Stimulated activated CD4-positive, alpha-beta T cell treated with anti-CD3 and anti-CD28 coated beads, Interleukin-1b, Interleukin-23, amount 100 ng/mL, for 48 hours (primary cell): ENCODE results near the gene SULT2A1.
"Not testable (repeated sequence)": the region's sequence is repeated elsewhere in the genome, so short reads cannot be mapped to it uniquely, and the experiment has no call there.

Experiments used
- DNase-seq: peaks from one replicate; pipeline ENCODE4 v3.0.0-alpha.2; 2020

SULT2A1 gene

DNA sequence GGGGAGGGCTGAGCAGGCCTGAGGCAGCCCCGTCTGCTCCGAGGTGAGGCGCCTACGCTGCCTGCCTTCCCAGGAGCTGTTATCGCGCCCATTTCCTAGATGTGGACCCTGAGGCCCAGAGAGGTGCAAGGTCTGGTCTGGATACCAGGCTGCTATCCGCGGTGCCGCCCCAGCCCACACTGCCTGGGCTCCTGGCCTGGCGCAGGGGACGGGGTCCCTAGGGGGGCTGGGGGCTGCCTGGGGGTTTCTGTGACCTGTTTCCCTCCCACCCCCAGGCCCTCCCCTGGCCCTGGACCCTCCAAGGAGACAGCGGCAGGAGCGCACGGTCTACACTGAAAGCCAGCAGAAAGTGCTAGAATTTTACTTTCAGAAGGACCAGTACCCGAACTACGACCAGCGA is 26.3 kb downstream of the SULT2A1 start:
- not testable (repeated sequence) for DNase-seq

DNA sequence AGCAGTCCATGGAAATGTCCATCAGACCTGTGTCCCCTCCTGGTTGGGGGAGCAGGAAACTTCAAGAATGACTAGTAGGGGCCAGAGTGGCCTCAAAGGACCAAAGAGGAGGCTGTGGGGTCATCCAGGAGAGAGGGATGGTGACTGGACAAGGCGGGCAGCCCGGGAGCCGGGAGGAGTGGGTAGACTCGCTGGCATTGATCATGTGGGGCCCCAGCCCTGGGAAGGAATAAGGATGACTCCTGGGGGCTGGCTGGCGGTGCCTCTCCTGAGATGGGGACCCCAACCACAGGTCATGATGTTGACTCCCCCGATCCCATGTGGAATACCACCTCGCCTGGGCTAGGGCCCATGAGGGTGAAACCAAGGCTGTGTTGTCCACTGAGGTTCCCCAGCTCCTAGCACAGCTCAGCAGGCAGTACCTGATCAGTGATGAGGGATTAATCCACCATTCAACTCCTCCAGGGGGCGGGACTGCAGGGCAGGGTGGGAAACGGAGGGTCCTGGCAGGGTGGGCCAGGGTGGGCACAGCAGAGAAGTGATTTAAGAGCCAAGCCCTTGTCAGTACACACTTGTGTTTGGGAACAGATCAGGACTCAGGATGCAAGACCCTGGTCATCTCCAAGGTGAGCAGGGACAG is 27.3 kb downstream of the SULT2A1 start, which contains the start of gene TPRX2:
TPRX2 (plus strand) TSS at position 590 of the 640 bp plus-strand sequence; CDS start at position 602, 12 bp downstream.
- DNase-seq = not testable (repeated sequence)

DNA sequence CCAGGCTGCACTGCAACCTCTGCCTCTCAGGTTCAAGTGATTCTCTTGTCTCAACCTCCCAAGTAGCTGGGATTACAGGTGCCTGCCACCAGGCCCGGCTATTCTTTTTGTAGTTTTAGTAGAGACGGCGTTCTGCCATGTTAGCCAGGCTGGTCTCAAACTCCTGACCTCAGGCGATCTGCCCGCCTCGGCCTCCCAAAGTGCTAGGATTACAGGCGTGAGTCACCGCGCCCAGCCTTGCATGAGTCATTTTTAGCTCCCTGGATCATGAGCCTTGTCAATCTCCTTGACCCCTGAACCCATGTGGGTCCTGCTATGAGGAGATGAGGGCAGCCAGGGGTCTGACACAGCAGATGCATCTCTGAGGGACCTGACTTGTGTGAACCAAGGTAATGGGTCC is 27.9 kb downstream of the SULT2A1 start:
- DNase-seq = not testable (repeated sequence)

DNA sequence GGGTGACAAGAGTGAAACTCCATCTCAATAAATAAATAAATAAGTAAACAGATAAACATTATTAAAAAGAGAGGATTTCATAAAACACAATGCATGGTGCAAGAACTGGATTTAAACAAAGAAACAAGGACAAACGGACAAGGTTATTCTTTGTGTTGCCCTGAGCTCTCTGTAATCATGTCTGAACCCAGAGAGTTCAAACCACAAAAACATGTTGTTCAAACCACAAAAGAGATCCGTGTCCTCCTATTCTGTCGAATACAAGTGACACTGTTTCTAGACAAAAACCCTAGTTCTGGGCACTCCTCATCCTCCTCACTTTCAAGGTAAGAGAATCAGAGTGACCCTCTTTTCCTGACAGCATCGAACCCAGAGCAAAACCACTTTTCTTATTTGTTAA is 31.7 kb downstream of the SULT2A1 start:
- DNase-seq = no peak

DNA sequence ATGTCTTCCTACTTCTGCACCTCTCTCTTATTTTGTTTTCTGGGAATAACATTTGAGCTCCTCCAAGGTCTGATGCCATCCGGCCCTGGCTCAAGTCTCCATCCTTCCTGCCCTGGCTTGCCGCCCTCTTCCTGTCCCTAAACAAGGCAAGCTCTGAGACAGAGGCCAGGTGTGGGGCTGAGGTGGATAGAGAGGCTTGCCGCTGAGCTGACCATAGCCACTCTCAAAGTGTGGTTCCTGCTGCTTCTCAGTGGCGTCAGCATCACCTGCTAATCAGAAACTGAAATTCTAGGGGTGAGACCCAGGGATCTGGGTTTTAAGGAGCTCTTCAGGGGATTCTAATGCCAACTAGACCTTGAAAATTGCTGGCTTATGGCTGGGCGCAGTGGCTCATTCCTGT is 33.1 kb downstream of the SULT2A1 start:
- no peak for DNase-seq

DNA sequence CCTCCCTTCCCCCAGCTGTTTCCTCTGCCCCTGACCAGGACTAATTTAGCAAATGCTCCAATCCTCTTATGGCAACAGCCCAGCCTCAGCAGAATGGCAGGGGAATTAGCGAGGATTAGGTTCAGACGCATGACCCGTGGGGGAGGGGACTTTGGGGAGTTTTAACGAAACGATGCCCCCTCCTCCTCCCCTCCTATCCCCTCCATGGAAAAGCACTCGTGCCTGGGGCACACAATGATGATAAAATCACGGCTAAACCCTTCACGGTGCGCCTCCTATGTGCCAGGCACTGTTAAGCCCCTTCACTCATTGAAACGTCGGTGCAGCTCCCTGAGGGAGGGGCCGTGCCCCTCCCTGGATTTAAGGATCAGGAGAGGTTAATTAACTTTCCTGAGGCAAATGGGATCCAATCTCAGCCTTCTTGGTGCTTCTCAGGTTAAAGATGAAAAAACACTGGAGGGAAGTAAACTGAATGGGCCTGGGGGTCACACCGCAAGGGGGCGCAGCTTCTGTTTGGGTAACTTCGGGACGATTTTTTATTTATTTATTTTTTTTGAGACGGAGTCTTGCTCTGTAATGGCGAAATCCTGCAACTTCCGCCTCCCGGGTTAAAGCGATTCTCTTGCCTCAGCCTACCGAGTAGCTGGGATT is 37.2 kb downstream of the SULT2A1 start:
- DNase-seq = peak; percentile 49

DNA sequence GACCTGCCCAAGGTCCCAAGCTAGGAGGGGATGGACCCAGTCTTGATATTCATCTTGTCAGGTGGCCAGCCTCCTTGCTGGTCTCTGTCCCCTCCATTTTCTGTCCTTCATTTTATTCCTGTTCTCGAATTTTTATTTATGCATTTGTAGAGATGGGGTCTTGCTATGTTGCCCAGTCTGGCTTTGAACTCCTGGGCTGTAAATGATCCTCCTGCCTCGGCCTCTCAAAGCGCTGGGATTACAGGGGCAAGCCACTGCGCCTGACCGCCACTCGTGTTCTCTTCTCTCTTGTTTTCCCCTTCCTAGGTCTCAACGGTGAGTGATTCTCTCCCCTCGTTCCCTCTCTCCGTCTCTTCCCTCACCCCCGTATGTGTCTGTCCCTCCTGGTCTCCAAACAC is 37.7 kb downstream of the SULT2A1 start:
- no peak for DNase-seq

DNA sequence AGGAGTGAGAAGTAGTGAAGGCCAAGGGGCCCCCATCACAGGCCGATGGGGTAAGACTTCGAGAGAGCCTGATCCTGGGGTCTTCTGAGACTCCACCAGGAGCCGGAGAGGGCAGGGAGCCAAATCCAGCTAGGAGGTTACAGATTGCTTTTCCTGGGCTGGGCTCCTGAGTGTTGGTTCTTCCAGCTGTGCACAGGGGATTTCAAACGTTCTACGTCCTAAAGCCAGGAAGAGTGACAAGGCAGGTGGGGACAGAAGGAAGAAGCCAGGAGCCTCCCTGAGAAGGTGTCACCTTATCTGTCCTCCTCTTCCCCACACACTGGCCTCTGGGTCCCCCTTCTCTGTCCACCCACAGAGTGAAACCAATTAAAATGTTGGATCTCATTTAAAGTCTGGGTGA is 43.2 kb downstream of the SULT2A1 start:
- DNase-seq = no peak

DNA sequence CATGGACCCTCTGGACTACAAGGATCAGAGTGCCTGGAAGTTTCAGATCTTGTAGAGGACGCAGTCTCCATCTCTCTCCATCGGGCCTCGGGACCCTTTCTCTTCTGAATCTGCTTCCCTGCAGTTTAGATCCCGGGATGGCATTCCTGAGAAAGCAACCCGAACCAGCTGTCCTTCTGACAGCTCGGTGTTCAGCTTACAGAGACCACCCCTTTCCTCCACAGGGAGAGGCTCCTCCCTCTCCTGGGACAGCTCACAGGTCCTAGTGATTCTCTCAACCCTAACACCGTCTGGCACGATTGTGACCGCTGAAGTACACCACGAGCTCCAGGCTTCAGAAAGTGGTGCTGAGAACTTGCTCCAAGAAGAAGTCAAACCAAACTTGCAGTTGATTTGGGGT is 46.2 kb downstream of the SULT2A1 start:
- no peak for DNase-seq

DNA sequence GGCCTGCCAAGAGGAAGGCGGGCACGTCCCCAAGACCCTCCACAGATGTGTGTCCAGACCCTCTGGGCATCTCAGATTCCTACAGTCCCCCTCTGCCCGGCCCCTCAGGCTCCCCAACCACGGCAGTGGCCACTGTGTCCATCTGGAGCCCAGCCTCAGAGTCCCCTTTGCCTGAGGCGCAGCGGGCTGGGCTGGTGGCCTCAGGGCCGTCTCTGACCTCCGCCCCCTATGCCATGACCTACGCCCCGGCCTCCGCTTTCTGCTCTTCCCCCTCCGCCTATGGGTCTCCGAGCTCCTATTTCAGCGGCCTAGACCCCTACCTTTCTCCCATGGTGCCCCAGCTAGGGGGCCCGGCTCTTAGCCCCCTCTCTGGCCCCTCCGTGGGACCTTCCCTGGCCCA is 46.7 kb downstream of the SULT2A1 start:
- DNase-seq = no peak

DNA sequence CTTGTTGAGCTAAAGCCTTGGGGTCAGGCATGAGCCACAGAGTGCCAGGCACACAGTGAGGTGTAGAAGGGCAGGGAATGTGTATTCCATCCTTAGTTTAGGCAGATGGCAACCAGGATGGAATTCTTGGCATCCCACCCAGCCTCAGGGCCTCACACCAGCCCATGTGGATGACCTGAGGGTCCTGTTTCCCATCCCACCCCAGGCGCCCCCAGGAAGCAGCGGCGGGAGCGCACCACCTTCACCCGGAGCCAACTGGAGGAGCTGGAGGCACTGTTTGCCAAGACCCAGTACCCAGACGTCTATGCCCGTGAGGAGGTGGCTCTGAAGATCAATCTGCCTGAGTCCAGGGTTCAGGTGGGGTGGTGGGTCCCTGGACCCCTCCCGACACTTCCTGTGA is 50.1 kb downstream of the SULT2A1 start:
- DNase-seq = no peak

DNA sequence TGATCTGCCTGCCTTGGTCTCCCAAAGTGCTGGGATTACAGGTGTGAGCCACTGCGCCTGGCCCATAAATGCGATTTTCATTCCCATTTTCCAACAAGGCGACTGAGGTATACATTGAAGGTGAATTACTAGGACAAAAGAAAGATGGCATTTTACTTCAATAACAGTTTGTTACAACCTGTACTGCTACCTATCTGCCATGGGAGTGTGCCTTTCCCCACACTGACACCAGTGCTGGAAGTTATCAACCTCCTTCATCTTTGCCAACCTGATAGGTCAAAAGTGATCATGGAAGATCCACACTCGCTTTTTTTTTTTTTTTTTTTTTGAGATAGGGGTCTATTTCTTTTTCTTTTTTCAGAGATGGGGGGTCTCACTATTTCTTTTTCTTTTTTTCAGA is 53.4 kb downstream of the SULT2A1 start:
- DNase-seq = no peak

DNA sequence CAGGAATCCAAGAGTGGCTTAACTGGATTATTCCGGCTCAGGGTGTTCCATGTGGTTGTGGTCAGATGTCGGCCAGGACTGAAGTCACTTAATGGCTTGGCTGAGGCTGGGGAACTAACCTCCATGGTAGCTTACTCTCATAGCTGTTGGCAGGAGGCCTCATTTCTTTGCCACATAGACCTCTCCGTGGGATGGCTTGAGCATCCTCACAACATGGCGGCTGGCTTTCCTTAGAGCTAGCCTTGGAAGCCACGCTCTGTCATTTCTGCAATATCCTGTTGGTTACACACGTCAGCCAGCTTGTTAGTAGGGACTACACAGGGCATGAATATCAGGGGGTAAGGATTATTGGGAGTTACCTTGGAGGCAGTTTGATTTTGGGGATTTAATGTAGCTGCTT is 59.3 kb downstream of the SULT2A1 start:
- no peak for DNase-seq

DNA sequence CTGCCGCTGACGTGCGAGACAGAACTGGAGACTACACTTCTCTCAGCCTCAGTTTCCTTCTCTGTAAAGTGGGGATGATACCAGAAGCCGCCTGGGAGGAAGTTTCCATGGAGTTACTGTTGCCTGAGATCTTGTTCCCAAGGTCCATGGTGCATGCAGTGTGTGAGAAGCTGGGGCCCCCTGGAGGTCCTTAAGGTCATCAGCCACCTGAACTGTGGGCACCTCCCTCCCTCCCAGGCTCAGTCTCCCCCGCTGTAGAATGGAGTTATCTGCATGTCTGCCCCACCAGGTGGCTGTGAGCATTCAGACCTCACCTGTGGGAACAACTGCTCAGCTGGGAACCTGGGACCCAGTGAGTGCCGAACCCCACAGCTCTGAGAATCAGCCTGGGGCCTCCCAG is 61.7 kb downstream of the SULT2A1 start:
- no peak for DNase-seq

DNA sequence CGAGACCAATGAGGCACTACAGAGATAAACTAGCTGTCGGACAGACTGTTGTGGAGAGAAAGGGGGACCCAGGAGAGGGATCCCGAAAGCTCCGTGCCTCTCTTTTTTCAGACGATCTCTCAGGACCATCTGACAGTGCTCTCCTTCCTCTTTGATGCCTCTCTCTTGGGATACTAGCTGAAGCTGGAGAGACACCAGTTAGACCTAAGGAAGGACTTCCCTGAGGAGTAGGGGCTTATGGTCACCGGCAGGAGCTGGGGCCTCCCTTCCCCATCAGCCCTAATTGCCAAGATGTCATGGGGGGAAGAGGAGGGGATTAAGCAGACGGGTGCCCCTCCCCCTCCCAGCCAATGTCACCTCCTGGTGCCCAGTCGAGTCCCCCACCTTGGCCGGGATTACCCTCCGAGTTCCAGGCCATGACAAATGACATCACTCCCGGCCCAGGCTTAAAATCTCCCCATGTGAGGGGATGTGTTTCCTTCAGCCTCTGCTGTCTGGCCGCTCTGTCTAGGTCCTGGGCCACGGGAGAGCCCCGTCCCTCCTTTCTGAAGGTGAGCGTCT is 64.6 kb downstream of the SULT2A1 start, which contains the start of gene CRX:
CRX (plus strand) TSS at position 478 of the 561 bp plus-strand sequence. CDS start 12,507 bp downstream, outside the sequence.
- DNase-seq = no peak
